Cerebellar nuclear complex (tissue), 1 donor: ENCODE results near the gene PGM2.

Experiments used
- DNase-seq, 2 experiments: peaks; one replicate each; lab custom pipeline; 2025; lab: John Stamatoyannopoulos, UW

The PGM2 gene

DNA sequence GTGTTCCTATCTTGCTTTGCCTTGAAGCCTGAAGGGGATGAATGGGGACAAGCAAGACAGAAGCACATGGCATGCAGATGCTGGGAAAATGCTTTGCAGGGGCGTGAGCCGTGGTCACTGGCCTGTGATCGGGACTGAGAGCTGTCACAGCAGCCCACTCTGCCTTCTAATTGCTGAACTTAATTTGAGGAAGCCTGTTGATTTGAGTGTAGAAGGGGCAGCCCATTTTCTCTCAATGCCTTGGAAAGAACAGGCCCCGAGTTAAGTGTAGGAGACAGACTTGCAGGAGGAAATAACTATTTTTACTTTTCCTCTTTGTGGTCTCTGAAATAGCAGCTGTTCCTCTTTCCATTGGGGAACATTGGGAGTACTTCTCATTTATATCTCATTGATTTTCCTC lies 38.3 kb downstream of the PGM2 start:
- DNase-seq = no peak

GRCh38 chr4:37865450-37865849 lies 39.0 kb downstream of the PGM2 start:
- no peak for DNase-seq

GRCh38 chr4:37867102-37867501 lies 40.6 kb downstream of the PGM2 start:
- DNase-seq = no peak

- DNase-seq = no peak
These were observed 41.8 kb downstream of the PGM2 start for GRCh38 chr4:37868238-37868637.

DNA sequence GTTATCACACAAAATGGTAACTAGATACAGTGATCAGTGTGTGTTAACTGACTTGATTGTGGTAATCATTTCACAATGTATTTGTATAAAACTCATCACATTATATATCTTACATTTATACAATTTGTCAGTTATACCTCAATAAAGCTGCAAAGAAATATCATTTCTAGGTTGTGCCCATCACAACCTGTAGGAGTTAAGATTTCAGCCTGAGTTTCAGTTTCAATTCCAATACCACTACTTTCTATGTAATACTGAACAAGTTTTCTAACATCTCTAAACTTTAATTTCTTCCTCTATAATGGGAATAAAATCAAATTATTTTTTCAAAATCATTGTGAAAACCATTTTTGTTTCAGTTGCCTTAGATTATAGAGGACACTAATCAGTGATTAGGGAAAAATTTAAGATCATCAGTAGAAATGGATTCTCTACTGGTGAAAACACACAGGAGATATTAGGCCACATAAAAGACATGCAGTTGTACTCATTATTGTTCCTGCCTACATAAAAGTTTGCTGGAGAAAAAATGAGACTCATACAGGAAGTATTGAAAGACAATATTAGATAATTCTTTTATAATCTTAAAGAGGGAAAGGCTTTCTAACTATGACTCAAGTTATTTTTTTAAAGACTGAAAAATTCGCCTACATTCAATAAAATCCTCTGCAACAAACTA lies 46.0 kb downstream of the PGM2 start:
- DNase-seq = no peak

GRCh38 chr4:37873386-37873785 lies 46.9 kb downstream of the PGM2 start:
- no peak for DNase-seq

- no peak for DNase-seq
These were observed 49.7 kb downstream of the PGM2 start for GRCh38 chr4:37876156-37876555.

GRCh38 chr4:37879365-37879764 lies 52.9 kb downstream of the PGM2 start:
- no peak for DNase-seq

DNA sequence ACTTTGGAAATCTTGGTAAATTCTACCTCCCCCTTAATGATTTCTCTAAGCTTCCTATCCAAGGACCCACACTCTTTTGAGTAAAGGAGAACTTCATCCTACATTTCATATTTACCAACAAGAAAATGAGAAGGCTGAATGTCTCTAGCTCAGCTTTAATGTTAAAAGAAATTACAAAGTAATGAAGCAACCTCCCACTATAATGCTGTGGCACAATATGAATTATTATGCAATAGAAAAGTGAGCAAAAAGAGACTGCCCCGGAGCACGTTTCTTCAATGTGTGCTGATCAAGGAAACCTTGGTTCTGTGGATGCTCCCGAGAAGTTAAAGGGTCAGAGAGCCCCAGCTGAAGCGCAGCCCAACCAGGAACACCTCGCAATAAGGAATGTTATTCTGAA lies 55.3 kb downstream of the PGM2 start:
- DNase-seq = no peak

DNA sequence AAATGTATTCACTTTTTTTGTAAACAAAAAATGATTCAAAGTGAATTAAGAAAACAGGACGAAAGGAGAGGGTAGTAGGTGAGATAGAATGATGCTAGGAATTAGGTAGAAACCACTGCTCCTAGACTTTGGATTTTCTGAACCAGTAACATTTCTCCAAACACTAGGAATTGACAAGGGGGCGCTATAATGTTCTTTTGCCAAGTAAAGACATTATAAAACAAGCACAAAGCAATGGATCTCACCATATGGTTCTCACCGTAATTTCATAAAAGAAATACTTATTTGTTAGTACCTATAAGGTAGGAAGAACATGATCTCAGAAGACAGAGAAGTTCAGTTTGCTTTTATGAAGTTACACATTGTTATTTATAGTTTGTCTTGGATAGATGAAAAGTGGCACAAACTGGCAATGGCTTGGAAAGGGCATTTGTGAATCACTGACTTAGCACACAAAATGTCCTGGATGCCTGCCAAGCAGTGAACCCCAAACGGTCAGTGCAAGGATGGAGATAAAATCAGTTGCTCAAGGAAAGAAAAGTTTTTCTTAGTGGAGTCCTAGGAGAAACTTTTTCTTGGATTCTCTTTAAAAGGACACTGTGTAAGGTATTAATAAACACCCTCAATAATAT lies 56.3 kb downstream of the PGM2 start:
- no peak for DNase-seq

DNA sequence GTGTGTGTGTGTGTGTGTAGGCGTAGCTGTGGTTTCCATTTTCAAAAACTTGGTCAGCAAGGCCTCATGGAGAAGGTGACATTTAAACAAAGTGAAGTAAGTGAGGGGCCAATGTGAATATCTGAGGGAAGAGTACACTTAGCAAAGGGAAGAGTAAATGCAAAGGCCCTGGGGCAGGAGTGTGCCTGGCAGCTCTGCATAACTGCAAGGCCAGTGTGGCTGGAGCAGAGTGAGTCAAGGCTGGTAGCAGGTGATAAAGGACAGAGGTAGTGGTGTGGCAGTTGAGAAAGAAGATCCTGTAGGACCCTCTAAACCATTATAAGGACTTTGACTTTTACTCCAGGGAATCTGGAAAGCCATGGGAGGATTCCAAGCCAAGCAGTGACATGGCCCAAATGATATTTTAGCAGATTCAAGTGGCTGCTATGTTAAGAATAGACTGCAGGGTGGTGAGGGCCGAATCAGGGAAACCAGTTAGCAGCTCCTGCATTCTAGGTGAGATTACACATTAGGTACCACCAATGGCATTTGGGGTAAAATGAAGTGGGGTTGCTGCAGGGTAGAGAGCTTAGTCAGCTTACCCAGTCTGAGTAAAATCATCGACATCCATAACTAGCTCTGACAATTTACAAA lies 58.5 kb downstream of the PGM2 start:
- DNase-seq = no peak

- no peak for DNase-seq
These were observed 59.0 kb downstream of the PGM2 start for GRCh38 chr4:37885496-37885895.

GRCh38 chr4:37889849-37890800 lies 63.6 kb downstream of the PGM2 start:
- DNase-seq = peak in 1 of 2 experiments; percentile 29

GRCh38 chr4:37890801-37891259 lies 64.3 kb downstream of the PGM2 start, which contains the start of gene TBC1D1:
Gene TBC1D1 (plus strand): TSS chr4:37891084. CDS start chr4:37902096, 11,012 bp downstream.
- no peak for DNase-seq

DNA sequence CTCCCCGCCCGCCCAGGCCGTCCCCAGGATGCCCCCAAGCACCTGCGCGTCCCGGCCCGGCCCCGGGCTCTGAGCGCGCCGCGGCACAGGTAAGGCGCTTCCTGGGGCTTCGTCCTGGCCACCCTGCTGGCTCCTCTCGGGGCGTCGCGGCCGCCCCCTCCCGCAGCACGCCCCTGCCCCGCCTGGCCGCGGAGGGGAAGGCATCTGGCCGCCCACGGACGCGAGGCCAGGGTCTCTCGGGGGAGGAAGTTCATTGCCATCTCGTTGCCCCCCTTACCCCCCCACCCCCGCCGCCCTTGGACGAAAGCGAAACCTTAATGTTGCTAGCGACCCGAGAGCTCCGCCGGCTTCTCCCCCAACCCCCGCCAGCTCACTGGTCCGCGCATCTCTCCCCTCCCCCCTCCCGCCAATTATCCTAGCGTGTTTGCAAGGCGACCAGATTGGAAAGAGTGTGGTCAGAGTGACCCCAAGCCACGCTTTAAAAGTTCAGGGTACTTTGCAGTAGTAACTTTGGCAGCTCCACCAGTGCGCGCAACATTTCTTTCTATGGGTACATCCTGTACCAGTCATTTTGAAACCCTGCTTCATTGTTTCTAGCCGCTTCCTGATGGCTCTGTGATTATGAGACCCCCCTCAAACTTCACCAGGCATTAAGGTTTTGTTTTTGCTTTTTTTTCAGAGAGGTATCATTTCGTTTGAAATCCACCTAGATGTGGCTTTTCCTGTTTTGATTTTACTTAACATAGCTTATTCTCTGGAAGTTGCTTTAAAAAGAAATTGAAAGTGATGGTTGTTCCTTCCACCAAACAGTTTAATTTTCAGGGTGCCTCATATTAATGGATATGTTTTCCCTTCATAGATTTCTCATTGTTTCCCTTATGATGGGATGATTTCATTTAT lies 65.0 kb downstream of the PGM2 start:
- no peak for DNase-seq

GRCh38 chr4:37892641-37893040 lies 66.2 kb downstream of the PGM2 start:
- no peak for DNase-seq

- no peak for DNase-seq
These were observed 66.7 kb downstream of the PGM2 start for GRCh38 chr4:37893164-37893563.

DNA sequence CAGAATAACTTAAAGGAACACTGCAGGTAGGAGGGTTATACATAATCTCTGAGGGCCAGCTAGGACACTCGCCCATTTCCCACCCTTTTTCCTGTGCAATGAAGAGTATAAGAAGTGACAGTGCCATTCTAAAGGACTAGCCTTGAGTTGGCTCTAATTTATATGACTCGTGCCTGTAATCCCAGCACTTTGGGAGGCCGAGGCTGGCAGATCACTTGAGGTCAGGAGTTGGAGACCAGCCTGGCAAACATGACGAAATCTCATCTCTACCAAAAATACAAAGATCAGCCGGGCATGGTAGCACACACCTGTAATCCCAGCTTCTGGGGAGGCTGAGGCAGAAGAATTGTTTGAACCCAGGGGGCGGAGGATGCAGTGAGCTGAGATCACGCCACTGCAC lies 68.8 kb downstream of the PGM2 start:
- no peak for DNase-seq

GRCh38 chr4:37896206-37896860 lies 69.8 kb downstream of the PGM2 start:
- DNase-seq = no peak

- DNase-seq = no peak
These were observed 75.7 kb downstream of the PGM2 start for GRCh38 chr4:37902212-37902611.
